Esophagus squamous epithelium (tissue), 5 donors: ENCODE results near the gene CHERP. TPM values are rescaled to one million over a fixed set of nuclear protein-coding genes. Genes with fewer than 3 reads are reported as not detected.

ENCODE experiments used
- DNase-seq: peaks from one replicate; lab custom pipeline; 2025; lab: John Stamatoyannopoulos, UW
- H3K27ac ChIP-seq, 4 donors: fragments of 200-600 bp; sonication (generic); one replicate each; pipeline ENCODE4 v1.5.1; 2016 to 2019; ENCODE audit warnings: mild to moderate bottlenecking in 1 of 4
- H3K27me3 ChIP-seq, 4 donors: fragments of 200-600 bp; sonication (generic); 1 replicate in 3 of 4; 2 replicates in 1 of 4; pipeline versions ENCODE4 v1.5.1 to v1.6.0; 2017 to 2021; ENCODE audit warnings: antibody characterized with exemption in 1 of 4
- H3K36me3 ChIP-seq, 3 donors: fragments of 200-600 bp; sonication (generic); one replicate each; pipeline ENCODE4 v1.5.1; 2016 to 2019
- H3K4me1 ChIP-seq, 3 donors: fragments of 200-600 bp; sonication (generic); one replicate each; pipeline ENCODE4 v1.5.1; 2017 to 2019
- H3K4me3 ChIP-seq, 4 donors: fragments of 200-600 bp; sonication (generic); 1 replicate in 3 of 4; 2 replicates in 1 of 4; pipeline ENCODE4 v1.5.1; 2016 to 2019; ENCODE audit warnings: mild to moderate bottlenecking in 2 of 4, moderate library complexity in 1 of 4
- H3K9me3 ChIP-seq, 3 donors: fragments of 200-600 bp; sonication (generic); one replicate each; pipeline ENCODE4 v1.5.1; 2016 to 2019
- POLR2A ChIP-seq, 4 donors: fragments of 450-650 bp; IDR thresholded peaks; one replicate each; pipeline ENCODE4 v1.6.1; 2017; ENCODE audit warnings: antibody characterized with exemption in 4 of 4, mild to moderate bottlenecking in 4 of 4, moderate library complexity in 3 of 4
- WGBS, 2 donors: methylation state at CpG; one replicate each; pipeline ENCODE4 v1.1.5; 2018; 5-methylcytosine and 5-hydroxymethylcytosine counted together
- intact Hi-C: fragments of 100-400 bp; cut with DNase I; formaldehyde crosslinking; loops from one replicate; pipeline ENCODE4 v1.15.0; 2022
- total RNA-seq, 4 donors: library from RNA; depleted of rRNA; stranded (reverse); fragments of >200 nt; gene quantifications; one replicate each; pipeline ENCODE4 v1.1.0, GENCODE V29; 2016
- TF ChIP-seq, protein P1 (sequence below), 6 experiments: fragments of 450-650 bp in 4 of 6; fragments of 200-600 bp in 2 of 6; sonication (generic) in 2 of 6; IDR thresholded peaks; one replicate each; pipeline ENCODE4 v1.5.1; 2016 to 2019; ENCODE audit warnings: antibody characterized with exemption in 6 of 6, mild to moderate bottlenecking in 4 of 6, moderate library complexity in 4 of 6
- donor health status: DM: yes; HTN: yes; CAD: no.

CHERP gene
- total RNA-seq, 4 donors from 2014 or later = 5.5 to 11.8 (median 9.6) TPM

DNA sequence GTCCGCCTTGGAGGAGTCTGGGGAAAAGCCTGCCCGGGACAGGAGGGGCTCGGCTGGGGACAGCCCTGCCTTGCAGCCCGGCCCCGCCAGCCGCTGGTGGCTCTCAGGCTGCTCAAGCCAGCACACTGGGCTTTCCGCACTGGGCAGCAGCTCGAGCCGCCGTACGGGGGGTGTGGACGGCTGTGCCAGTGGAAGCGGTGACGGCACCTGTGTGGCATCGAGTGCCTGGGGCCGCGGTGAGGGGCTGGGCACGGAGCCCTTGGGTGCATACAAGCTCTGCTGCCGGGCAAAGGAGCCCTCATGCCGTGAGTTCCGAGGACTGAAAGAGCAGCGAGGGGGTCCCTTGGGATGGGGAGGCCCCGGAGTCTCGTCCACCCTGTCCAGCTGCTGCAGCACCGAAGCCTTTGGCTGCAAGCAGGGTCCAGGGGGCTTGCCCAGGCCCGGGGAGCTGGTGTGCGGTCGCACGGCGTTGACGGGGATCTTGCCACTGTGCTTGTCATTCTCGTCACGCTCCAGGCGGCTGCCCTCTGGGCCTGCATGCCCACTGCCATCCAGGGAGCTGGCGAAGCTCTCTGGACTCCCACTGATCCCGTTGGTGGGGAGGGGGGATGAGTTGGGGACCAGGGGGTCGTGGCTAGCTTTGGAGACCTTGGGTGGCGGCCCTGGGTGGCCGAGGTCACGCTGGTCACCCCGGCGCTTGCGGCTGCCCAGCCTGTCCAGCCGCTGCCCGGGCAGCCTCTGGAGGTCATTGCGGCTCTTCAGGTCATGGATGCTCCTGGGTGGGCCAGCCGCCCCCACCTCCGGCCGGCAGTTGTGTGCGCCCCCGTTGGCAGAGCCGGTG, 34.7 kb upstream of the CHERP start:
- H3K27ac ChIP-seq = no peak overlapping the region
- intact Hi-C loops = loop anchor here (10.0 kb wide), 1 partner anchor 48 kb away; the partner anchor contains the start of gene MED26
- H3K4me1 ChIP-seq = peaks cover 17 to 57% (median 25%) of the 10 kb centered on the region in 3 donors
- H3K4me3 ChIP-seq = no peak overlapping the region
- H3K27me3 ChIP-seq = no peaks in the 10 kb centered on the region
- 81 to 89% methylated on average over 3 to 12 of the region's 52 CpGs for WGBS, 2 donors
- H3K36me3 ChIP-seq = peaks cover 6 to 47% (median 21%) of the 10 kb centered on the region in 3 donors
- no peak for DNase-seq
- no peaks in the 10 kb centered on the region for H3K9me3 ChIP-seq
- no peak for TF ChIP-seq POLR2A (IDR thresholded peaks at IDR 0.05)
- TF ChIP-seq, protein P1, sequence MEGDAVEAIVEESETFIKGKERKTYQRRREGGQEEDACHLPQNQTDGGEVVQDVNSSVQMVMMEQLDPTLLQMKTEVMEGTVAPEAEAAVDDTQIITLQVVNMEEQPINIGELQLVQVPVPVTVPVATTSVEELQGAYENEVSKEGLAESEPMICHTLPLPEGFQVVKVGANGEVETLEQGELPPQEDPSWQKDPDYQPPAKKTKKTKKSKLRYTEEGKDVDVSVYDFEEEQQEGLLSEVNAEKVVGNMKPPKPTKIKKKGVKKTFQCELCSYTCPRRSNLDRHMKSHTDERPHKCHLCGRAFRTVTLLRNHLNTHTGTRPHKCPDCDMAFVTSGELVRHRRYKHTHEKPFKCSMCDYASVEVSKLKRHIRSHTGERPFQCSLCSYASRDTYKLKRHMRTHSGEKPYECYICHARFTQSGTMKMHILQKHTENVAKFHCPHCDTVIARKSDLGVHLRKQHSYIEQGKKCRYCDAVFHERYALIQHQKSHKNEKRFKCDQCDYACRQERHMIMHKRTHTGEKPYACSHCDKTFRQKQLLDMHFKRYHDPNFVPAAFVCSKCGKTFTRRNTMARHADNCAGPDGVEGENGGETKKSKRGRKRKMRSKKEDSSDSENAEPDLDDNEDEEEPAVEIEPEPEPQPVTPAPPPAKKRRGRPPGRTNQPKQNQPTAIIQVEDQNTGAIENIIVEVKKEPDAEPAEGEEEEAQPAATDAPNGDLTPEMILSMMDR (IDR thresholded peaks at IDR 0.05) = no peak

DNA sequence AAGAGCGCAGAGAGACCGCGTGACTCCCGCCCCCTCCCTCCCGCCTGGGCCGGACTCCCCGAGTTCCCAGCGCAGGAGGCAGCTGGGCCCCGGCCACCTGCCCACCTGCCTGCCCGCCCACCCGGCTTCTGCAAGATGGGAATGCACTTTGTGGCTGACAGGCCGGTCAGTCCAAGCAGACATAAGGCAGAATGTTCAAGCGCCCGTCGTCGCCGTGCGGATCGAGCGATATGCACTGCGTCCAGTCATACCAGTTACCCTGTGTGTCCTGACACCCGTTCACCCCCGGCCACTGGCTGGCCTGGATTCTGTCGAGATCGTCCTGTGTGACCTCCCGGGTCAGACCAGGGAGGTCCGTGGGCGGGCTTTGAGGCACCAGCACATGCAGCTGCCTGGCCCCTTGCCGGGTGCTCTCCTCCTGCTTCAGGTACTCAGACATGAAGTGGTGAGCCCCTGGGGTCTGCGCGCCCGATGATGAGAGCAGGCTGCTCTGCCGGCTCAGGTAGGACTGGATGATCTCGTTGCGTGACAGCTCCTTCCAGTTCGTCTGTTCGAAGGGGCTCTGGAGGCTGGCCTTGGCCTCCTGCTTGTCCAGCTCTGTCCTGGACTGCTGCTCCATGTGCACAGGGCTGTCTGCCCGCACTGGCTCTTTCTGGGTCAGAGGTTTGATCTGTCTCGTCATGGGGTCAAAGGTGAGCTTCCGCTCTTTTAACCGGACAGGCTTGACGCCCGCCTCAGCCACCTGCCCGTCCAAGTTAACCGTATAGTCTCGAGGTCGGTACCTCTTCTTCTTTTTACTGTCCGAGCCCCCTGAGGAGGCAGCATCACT, 33.8 kb upstream of the CHERP start:
- no peaks in the 10 kb centered on the region for H3K27me3 ChIP-seq
- peaks cover 6 to 47% (median 21%) of the 10 kb centered on the region in 3 donors for H3K36me3 ChIP-seq
- DNase-seq = no peak
- 90 to 93% methylated on average over 2 to 21 of the region's 48 CpGs for WGBS, 2 donors
- peaks cover 15 to 57% (median 23%) of the 10 kb centered on the region in 3 donors for H3K4me1 ChIP-seq
- H3K4me3 ChIP-seq = no peak overlapping the region
- H3K9me3 ChIP-seq = no peaks in the 10 kb centered on the region
- TF ChIP-seq, protein P1 (IDR thresholded peaks at IDR 0.05) = no peak
- TF ChIP-seq POLR2A (IDR thresholded peaks at IDR 0.05) = no peak
- H3K27ac ChIP-seq = no peak overlapping the region
- intact Hi-C loops = loop anchor here (10.0 kb wide), 1 partner anchor 49 kb away; the partner anchor contains the start of gene MED26

DNA sequence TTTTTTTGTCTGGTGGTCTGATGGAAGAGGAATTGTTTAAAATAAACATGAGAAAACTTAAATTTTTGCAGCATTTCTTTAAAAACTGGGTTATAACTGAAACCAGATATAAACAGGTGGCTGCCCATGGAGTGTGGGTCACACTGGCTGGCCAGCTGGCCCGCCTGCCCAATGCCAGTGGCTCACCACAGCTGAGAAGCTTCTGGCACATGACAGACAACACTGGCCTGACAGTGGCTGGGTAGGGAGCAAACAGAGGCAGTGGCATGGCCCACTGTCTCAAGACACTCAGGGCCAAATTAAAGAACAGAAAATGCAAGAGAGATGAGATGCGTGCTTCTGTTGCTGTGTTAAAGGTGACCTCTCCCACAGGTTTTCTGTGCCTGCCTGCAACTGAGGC, 33.0 kb upstream of the CHERP start:
- H3K4me1 ChIP-seq = peaks cover 15 to 59% (median 26%) of the 10 kb centered on the region in 3 donors
- DNase-seq = no peak
- no peaks in the 10 kb centered on the region for H3K9me3 ChIP-seq
- 80 to 92% methylated on average over 2 of the region's 2 CpGs for WGBS, 2 donors
- TF ChIP-seq, protein P1 (IDR thresholded peaks at IDR 0.05) = no peak
- TF ChIP-seq POLR2A (IDR thresholded peaks at IDR 0.05) = no peak
- H3K36me3 ChIP-seq = peaks cover 6 to 47% (median 21%) of the 10 kb centered on the region in 3 donors
- H3K27ac ChIP-seq = no peak overlapping the region
- H3K4me3 ChIP-seq = no peak overlapping the region
- intact Hi-C loops = loop anchor here (10.0 kb wide), 1 partner anchor 50 kb away; the partner anchor contains the start of gene MED26
- no peaks in the 10 kb centered on the region for H3K27me3 ChIP-seq

DNA sequence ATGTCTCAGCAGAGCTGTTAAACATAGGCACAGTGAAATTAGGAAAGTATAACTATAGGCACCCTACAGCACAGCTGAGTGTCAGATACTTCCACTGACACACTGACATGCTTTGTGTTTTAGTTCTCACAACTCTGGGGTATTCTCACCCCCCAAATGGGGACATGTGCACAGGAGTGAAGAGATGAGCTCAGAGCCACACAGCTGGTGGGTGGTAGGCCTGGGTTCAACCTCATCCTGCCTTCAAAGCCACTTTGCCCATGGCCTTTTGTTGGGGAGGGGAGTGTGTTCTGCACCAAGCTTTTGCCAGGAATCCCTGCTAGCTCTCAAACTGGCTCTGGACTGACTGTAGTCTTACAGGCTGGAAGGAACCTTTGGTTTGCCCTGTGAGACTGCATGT, 31.7 kb upstream of the CHERP start:
- intact Hi-C loops = loop anchor here (10.0 kb wide), 1 partner anchor 51 kb away; the partner anchor contains the start of gene MED26
- no peaks in the 10 kb centered on the region for H3K9me3 ChIP-seq
- TF ChIP-seq POLR2A (IDR thresholded peaks at IDR 0.05) = no peak
- TF ChIP-seq, protein P1 (IDR thresholded peaks at IDR 0.05) = no peak
- no peak for DNase-seq
- no peak overlapping the region for H3K27ac ChIP-seq
- peaks cover 6 to 52% (median 32%) of the 10 kb centered on the region in 3 donors for H3K36me3 ChIP-seq
- peaks cover 15 to 59% (median 36%) of the 10 kb centered on the region in 3 donors for H3K4me1 ChIP-seq
- H3K27me3 ChIP-seq = no peaks in the 10 kb centered on the region
- H3K4me3 ChIP-seq = peak overlapping the region in 1 of 4 donors; percentile 85
